ENCODE results near the gene RNF4.

DNA sequence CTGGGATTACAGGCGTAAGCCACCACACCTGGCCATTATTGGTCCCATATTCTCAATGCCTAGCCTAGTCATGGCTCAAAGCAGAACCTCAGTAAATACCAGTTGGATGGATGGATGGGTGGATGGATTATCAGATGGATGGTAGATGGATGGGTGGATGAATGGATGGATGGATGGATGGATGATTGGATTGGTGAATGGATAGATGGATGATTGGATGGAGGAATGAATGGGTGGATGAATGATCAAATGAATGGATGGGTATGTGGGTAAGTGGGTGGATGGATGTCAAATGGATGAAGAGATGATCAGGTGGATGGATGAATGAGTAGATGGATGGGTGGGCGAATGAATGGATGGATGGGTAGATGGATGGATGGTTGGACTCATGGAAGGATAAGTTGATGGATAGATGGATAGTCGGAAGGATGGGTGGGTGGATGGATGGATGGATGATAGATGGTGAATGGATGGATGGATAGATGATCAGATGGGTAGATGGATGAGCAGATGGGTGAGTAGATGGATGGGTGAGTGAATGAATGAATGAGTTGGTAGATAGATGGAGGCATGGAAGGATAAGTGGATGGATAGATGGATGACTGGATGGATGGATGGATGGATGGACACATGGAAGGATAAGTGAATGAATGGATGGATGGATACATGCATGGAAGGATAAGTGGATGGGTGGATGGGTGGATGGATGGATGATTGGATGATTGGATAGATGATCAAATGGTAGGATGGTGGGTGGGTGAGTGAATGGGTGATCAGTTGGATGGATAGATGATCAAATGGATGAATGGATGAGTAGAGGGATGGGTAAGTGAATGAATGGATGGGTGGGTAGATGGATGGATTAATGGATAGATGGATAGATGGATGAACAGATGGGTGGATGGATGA lies 22.0 kb upstream of the RNF4 start:
- TF ChIP-seq POLR2A (IDR thresholded peaks at IDR 0.05; ENCODE audit: low read depth, low read length) (no peak), TAF1 (IDR thresholded peaks at IDR 0.05; ENCODE audit: low read depth, low read length) (no peak)

Measured in GM12891 (cell line).